ENCODE measurements around the gene ADAMTS3.

ADAMTS3 gene

DNA sequence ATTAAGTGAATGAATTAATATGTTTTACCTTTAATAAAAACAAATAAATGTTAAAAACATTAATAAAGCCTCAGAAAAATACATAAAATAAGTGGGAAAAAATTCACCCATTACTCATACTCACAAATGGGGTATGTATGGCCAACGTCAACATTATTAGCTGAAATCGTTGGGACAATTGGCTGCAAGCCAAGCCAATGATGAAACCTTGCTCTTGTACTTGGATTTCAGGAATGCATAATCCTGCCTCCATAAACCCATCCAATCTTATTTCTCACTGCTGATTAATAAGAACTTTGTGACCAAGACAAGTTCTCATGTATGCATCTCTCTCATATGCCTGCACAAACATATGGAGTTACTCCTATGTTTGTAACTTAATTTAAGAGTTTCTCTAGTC, 35.3 kb upstream of the ADAMTS3 start:
- Histone ChIP-seq H3K9me3 (ENCODE audit: insufficient read depth, low read depth, low read length) (no peaks in the 10 kb centered on the region), H3K36me3 (ENCODE audit: insufficient read depth, low read length) (no peaks in the 10 kb centered on the region), H3K9me2 (replicated peaks; ENCODE audit: low read depth, low read length) (no peaks in the 10 kb centered on the region), H3F3A (ENCODE audit: low read depth) (no peaks in the 10 kb centered on the region), H3K4me2 (ENCODE audit: low read depth, low read length, poor library complexity, severe bottlenecking) (no peak overlapping the region), H3K79me2 (ENCODE audit: insufficient read depth, low read length) (no peaks in the 10 kb centered on the region), H3K4me1 (ENCODE audit: insufficient read depth, low read length, poor library complexity, severe bottlenecking) (no peaks in the 10 kb centered on the region), H3K27me3 (ENCODE audit: insufficient read depth, low read length, poor library complexity, severe bottlenecking) (no peaks in the 10 kb centered on the region), H3K9ac (ENCODE audit: low read depth, low read length, poor library complexity, severe bottlenecking) (no peak overlapping the region), H3K4me3 (ENCODE audit: low read length, poor library complexity, severe bottlenecking) (no peak overlapping the region), H4K20me1 (ENCODE audit: insufficient read depth, low read length, poor library complexity, severe bottlenecking) (no peaks in the 10 kb centered on the region), H2AFZ (ENCODE audit: low read length) (no peak overlapping the region)
- TF ChIP-seq EZH2phosphoT487 (IDR thresholded peaks at IDR 0.05; ENCODE audit: borderline replicate concordance): no peak
- TF ChIP-seq, protein P1, sequence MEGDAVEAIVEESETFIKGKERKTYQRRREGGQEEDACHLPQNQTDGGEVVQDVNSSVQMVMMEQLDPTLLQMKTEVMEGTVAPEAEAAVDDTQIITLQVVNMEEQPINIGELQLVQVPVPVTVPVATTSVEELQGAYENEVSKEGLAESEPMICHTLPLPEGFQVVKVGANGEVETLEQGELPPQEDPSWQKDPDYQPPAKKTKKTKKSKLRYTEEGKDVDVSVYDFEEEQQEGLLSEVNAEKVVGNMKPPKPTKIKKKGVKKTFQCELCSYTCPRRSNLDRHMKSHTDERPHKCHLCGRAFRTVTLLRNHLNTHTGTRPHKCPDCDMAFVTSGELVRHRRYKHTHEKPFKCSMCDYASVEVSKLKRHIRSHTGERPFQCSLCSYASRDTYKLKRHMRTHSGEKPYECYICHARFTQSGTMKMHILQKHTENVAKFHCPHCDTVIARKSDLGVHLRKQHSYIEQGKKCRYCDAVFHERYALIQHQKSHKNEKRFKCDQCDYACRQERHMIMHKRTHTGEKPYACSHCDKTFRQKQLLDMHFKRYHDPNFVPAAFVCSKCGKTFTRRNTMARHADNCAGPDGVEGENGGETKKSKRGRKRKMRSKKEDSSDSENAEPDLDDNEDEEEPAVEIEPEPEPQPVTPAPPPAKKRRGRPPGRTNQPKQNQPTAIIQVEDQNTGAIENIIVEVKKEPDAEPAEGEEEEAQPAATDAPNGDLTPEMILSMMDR (conservative IDR thresholded peaks at IDR 0.05; ENCODE audit: low read length): no peak

DNA sequence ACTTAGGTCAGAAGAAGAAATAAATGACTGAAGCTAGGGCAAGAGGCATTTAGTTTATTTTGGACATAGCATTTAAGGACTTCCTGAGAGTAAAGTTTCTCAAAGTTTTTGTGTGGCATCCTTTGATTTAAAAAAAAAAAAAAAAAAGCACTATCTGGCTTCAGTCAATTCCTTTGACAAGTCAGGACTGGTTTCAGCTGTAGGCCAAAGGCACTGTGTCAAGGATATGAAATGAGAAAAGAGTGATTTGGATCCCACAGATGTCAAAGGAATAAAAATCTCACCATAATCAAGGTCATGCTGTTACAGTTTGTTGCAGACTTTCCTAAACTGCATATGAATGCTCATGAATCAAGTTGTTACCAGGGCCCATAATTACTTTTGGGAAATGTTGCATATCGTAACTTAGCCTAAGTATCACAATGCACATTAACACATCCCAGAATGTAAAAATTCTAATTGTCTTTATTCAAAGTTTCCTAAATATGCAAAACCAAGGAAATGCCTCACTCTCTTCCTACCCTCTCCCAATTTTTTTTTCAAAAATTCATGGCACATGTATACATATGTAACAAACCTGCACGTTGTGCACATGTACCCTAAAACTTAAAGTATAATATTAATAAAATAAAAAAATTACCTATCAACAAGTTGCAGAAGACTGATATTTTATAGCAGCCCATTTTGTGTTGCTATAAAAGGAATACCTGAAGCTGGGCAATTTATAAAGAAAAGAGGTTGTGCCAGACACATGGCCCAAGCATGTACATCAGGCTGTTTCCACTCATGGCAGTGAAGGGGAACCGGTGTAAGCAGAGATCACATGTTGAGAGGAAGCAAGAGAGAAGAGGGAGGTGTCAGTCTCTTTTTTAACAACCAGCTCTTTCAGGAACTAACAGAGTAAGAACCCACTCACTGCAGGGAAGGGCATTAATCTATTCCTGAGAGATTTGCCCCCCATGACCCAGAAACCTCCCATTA, 33.7 kb upstream of the ADAMTS3 start:
- Histone ChIP-seq H3K27me3 (ENCODE audit: insufficient read depth, low read length, poor library complexity, severe bottlenecking) (no peaks in the 10 kb centered on the region), H2AFZ (ENCODE audit: low read length) (no peak overlapping the region), H4K20me1 (ENCODE audit: insufficient read depth, low read length, poor library complexity, severe bottlenecking) (no peaks in the 10 kb centered on the region), H3K9ac (ENCODE audit: low read depth, low read length, poor library complexity, severe bottlenecking) (no peak overlapping the region), H3K9me2 (replicated peaks; ENCODE audit: low read depth, low read length) (no peaks in the 10 kb centered on the region), H3K9me3 (ENCODE audit: insufficient read depth, low read depth, low read length) (no peaks in the 10 kb centered on the region), H3K4me1 (ENCODE audit: insufficient read depth, low read length, poor library complexity, severe bottlenecking) (no peaks in the 10 kb centered on the region), H3K79me2 (ENCODE audit: insufficient read depth, low read length) (no peaks in the 10 kb centered on the region), H3F3A (ENCODE audit: low read depth) (no peaks in the 10 kb centered on the region), H3K4me2 (ENCODE audit: low read depth, low read length, poor library complexity, severe bottlenecking) (no peak overlapping the region), H3K36me3 (ENCODE audit: insufficient read depth, low read length) (no peaks in the 10 kb centered on the region), H3K4me3 (ENCODE audit: low read length, poor library complexity, severe bottlenecking) (no peak overlapping the region)
- TF ChIP-seq, protein P1 (conservative IDR thresholded peaks at IDR 0.05; ENCODE audit: low read length): no peak
- no peak for TF ChIP-seq EZH2phosphoT487 (IDR thresholded peaks at IDR 0.05; ENCODE audit: borderline replicate concordance)

DNA sequence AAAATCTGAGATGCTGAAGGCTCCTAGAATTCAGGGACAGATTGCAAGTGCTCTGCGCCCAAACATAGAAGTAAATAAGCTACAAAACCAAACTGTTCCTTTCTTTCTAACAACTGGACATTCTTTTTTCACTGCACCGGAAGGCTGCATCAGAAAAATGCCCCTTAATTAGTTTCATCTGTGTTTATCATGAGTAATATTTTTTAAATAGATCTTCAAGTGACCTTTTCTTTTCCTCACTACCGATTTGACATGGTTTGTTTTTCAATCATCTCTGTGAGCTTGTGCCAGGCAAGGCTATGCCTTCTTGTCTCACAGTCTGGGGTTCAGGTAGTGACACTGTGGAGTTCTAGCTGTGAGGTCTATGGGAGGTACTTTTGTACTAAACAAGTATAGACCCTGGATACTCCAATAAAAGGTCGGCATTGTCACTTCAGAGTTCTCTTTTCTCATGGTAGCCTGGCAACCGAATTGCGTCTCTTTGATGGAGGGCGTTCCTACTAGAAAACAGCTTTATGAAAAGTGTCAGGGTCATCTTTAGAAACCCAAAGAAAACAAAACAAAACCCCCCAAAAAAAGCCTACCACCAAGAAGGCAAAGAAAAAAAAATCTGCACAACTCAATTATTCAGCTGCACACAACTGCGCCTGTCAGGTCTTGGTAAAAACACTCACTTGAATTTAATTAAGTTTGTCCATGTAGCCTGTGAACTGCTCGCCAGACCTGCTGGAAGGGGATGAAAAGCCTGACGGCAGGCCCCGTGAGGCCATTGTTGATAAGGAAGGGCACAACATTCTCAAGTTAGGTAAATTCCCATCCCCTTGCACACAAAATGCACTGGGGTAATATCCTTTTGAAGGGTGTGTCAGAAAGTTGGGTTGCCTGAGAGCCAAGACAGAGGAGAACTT, 22.8 kb upstream of the ADAMTS3 start:
- TF ChIP-seq, protein P1 (conservative IDR thresholded peaks at IDR 0.05; ENCODE audit: low read length): no peak
- no peak for TF ChIP-seq EZH2phosphoT487 (IDR thresholded peaks at IDR 0.05; ENCODE audit: borderline replicate concordance)
- no peaks in the 10 kb centered on the region for H3F3A ChIP-seq (ENCODE audit: low read depth)
- no peaks in the 10 kb centered on the region for H4K20me1 ChIP-seq (ENCODE audit: insufficient read depth, low read length, poor library complexity, severe bottlenecking)
- H3K4me2 ChIP-seq (ENCODE audit: low read depth, low read length, poor library complexity, severe bottlenecking): no peak overlapping the region
- H3K27me3 ChIP-seq (ENCODE audit: insufficient read depth, low read length, poor library complexity, severe bottlenecking): no peaks in the 10 kb centered on the region
- no peaks in the 10 kb centered on the region for H3K36me3 ChIP-seq (ENCODE audit: insufficient read depth, low read length)
- H3K4me1 ChIP-seq (ENCODE audit: insufficient read depth, low read length, poor library complexity, severe bottlenecking): no peaks in the 10 kb centered on the region
- H3K4me3 ChIP-seq (ENCODE audit: low read length, poor library complexity, severe bottlenecking): no peak overlapping the region
- no peak overlapping the region for H3K9ac ChIP-seq (ENCODE audit: low read depth, low read length, poor library complexity, severe bottlenecking)
- no peak overlapping the region for H2AFZ ChIP-seq (ENCODE audit: low read length)
- H3K79me2 ChIP-seq (ENCODE audit: insufficient read depth, low read length): no peaks in the 10 kb centered on the region
- no peaks in the 10 kb centered on the region for H3K9me3 ChIP-seq (ENCODE audit: insufficient read depth, low read depth, low read length)
- no peaks in the 10 kb centered on the region for H3K9me2 ChIP-seq (replicated peaks; ENCODE audit: low read depth, low read length)
